HepG2 (cell line): Measurements from ENCODE around the gene VCL. TPM values are rescaled to one million over a fixed set of nuclear protein-coding genes. Genes with fewer than 3 reads are reported as not detected.

Source experiments
- BCL6 ChIP-seq: IDR thresholded peaks from 2 replicates; pipeline ENCODE4 v1.6.1; 2016; ENCODE audit warnings: missing genetic modification reagents, missing compliant biosample characterization
- CTCF ChIP-seq: sonication (generic); formaldehyde crosslinking; IDR thresholded peaks from 2 replicates; pipeline ENCODE4 v1.5.0; 2020; ENCODE audit warnings: mild to moderate bottlenecking, missing genetic modification reagents, moderate library complexity
- ETV5 ChIP-seq: IDR thresholded peaks from 2 replicates; pipeline ENCODE4 v1.6.1; 2018; ENCODE audit warnings: missing biosample characterization, missing genetic modification reagents, inconsistent platforms, borderline replicate concordance
- FOXJ3 ChIP-seq: sonication (generic); formaldehyde crosslinking; IDR thresholded peaks from 2 replicates; pipeline ENCODE4 v1.4.0; 2020; ENCODE audit warnings: missing genetic modification reagents, mild to moderate bottlenecking, borderline replicate concordance
- FOXO1 ChIP-seq: sonication (generic); formaldehyde crosslinking; IDR thresholded peaks from 2 replicates; pipeline ENCODE4 v1.4.0; 2020; ENCODE audit warnings: missing genetic modification reagents
- KDM6A ChIP-seq: IDR thresholded peaks from 2 replicates; pipeline ENCODE4 v1.6.1; 2016; ENCODE audit warnings: low read depth
- MXD1 ChIP-seq: sonication (generic); formaldehyde crosslinking; IDR thresholded peaks from 2 replicates; pipeline ENCODE4 v1.4.0; 2020; ENCODE audit warnings: mild to moderate bottlenecking, missing genetic modification reagents
- NFAT5 ChIP-seq: sonication (generic); formaldehyde crosslinking; IDR thresholded peaks from 2 replicates; pipeline ENCODE4 v1.4.0; 2020; ENCODE audit warnings: missing genetic modification reagents
- NFE2 ChIP-seq: sonication (generic); formaldehyde crosslinking; IDR thresholded peaks from 2 replicates; pipeline ENCODE4 v1.4.0; 2020; ENCODE audit warnings: missing genetic modification reagents
- PAF1 ChIP-seq: IDR thresholded peaks from 2 replicates; pipeline ENCODE4 v1.6.1; 2016; ENCODE audit warnings: missing genetic modification reagents, missing compliant biosample characterization
- PHF5A ChIP-seq: IDR thresholded peaks from one replicate; pipeline ENCODE4 v1.6.1; 2018; ENCODE audit warnings: low read depth, missing genetic modification reagents; ENCODE audit not compliant: unreplicated experiment
- POGZ ChIP-seq: sonication (generic); formaldehyde crosslinking; IDR thresholded peaks from 2 replicates; pipeline ENCODE4 v1.4.0; 2020; ENCODE audit warnings: mild to moderate bottlenecking, missing genetic modification reagents
- SAP130 ChIP-seq: IDR thresholded peaks from 2 replicates; pipeline ENCODE4 v1.6.1; 2016; ENCODE audit warnings: low read depth
- SP2 ChIP-seq: sonication (generic); formaldehyde crosslinking; IDR thresholded peaks from 2 replicates; pipeline ENCODE4 v1.5.1; 2020; ENCODE audit warnings: mild to moderate bottlenecking, missing genetic modification reagents
- STAG1 ChIP-seq: sonication (generic); formaldehyde crosslinking; IDR thresholded peaks from 2 replicates; pipeline ENCODE4 v1.4.0; 2020; ENCODE audit warnings: missing genetic modification reagents
- XRCC5 ChIP-seq: fragments of 200-400 bp; formaldehyde crosslinking; optimal IDR thresholded peaks from 2 replicates; pipeline ENCODE3; 2017; ENCODE audit warnings: mild to moderate bottlenecking, low read length
- ZNF234 ChIP-seq: sonication (generic); formaldehyde crosslinking; conservative IDR thresholded peaks from 2 replicates; pipeline ENCODE4 v1.5.1; 2020; ENCODE audit warnings: mild to moderate bottlenecking, missing genetic modification reagents
- ZNF263 ChIP-seq: sonication (generic); formaldehyde crosslinking; IDR thresholded peaks from 2 replicates; pipeline ENCODE4 v1.4.0; 2020; ENCODE audit warnings: missing genetic modification reagents
- ZNF282 ChIP-seq: fragments of 450-650 bp; IDR thresholded peaks from 2 replicates; pipeline ENCODE4 v1.6.1; 2018; ENCODE audit not compliant: partially characterized antibody
- ZNF317 ChIP-seq: sonication (generic); formaldehyde crosslinking; IDR thresholded peaks from 2 replicates; pipeline ENCODE4 v1.5.0; 2020; ENCODE audit warnings: mild to moderate bottlenecking, missing genetic modification reagents
- ZNF431 ChIP-seq: sonication (generic); formaldehyde crosslinking; IDR thresholded peaks from 2 replicates; pipeline ENCODE4 v1.9.0; 2022; ENCODE audit warnings: missing genetic modification reagents, low read depth, mild to moderate bottlenecking, borderline replicate concordance
- ZNF7 ChIP-seq: IDR thresholded peaks from 2 replicates; pipeline ENCODE4 v1.6.1; 2016; ENCODE audit warnings: missing biosample characterization, missing genetic modification reagents
- ZNF710 ChIP-seq: sonication (generic); formaldehyde crosslinking; IDR thresholded peaks from 2 replicates; pipeline ENCODE4 v1.5.0; 2020; ENCODE audit warnings: mild to moderate bottlenecking, missing genetic modification reagents, borderline replicate concordance
- polyA plus RNA-seq, 8 experiments: library from polyadenylated mRNA; depleted of rRNA in 3 of 8; stranded (reverse) in 7 of 8; unstranded in 1 of 8; fragments of >200 nt; fragmentation: Illumina TruSeq in 4 of 8; extraction: Trizol in 4 of 8; gene quantifications; 2 replicates each; pipeline versions ENCODE4 v1.2.1 to v1.2.3, GENCODE V29; 2011 to 2016; ENCODE audit warnings: low read depth in 4 of 8, missing spikeins in 1 of 8, mixed read lengths in 1 of 8; ENCODE audit not compliant: insufficient read depth in 1 of 8
- total RNA-seq, 5 experiments: library from RNA; depleted of rRNA; stranded (reverse); fragments of >200 nt; fragmentation: Illumina TruSeq; extraction: Trizol; gene quantifications; 2 replicates each; pipeline ENCODE4 v1.2.3, GENCODE V29; 2016; ENCODE audit warnings: low read depth in 1 of 5

VCL gene
- total and polyA plus RNA-seq, 2 of the 13 experiments (the other 11 are each of a cell fraction or from before 2014, with no cell fraction given) = 17.3 to 26.9 TPM

GRCh38 chr10:74081192-74081803 is 83.4 kb downstream of the VCL start (continued):
- TF ChIP-seq FOXJ3 (CRISPR knock-in tag) (no peak), BCL6 (no peak), NFE2 (CRISPR knock-in tag) (no peak), ZNF263 (CRISPR knock-in tag) (no peak), ZNF282 (no peak), MXD1 (no peak), CTCF (CRISPR knock-in tag) (peak; percentile 69), XRCC5 (peak; percentile 35), ZNF317 (CRISPR knock-in tag) (no peak), ZNF431 (no peak), ZNF7 (CRISPR knock-in tag) (no peak), FOXO1 (CRISPR knock-in tag) (no peak), SAP130 (CRISPR knock-in tag) (no peak), STAG1 (peak; percentile 61), POGZ (CRISPR knock-in tag) (no peak), ETV5 (no peak), PHF5A (no peak), PAF1 (CRISPR knock-in tag) (no peak), ZNF710 (no peak), SP2 (CRISPR knock-in tag) (no peak), ZNF234 (CRISPR knock-in tag) (no peak), KDM6A (CRISPR knock-in tag) (no peak), NFAT5 (CRISPR knock-in tag) (no peak)
